ENCODE measurements around the gene SORCS1. TPM values are rescaled to one million over a fixed set of nuclear protein-coding genes. Genes with fewer than 3 reads are reported as not detected.

The SORCS1 gene
- total and polyA plus RNA-seq, 2 donors (not counting 1 experiment from before 2014, with no cell fraction given): not detected

GRCh38 chr10:106996510-106996909 lies 168.0 kb downstream of the SORCS1 start:
- CTCF ChIA-PET: interaction anchor here (0.6 kb wide), 1 partner anchor 743 kb away, joined by 3 read pairs; no protein-coding TSS in a partner anchor
- intact Hi-C loops (cut with micrococcal nuclease): no loop called here
- Mint-ChIP-seq H3K9me3 (ENCODE audit: insufficient read depth) (no peaks in the 10 kb centered on the region), H3K4me1 (no peaks in the 10 kb centered on the region), H3K27me3 (no peaks in the 10 kb centered on the region), H3K27ac (no peak overlapping the region), H3K4me3 (no peak overlapping the region)
- Histone ChIP-seq H3K27me3 (replicated peaks in 1 of 4; ENCODE audit: control extremely low read depth in 1 of 4, control insufficient read depth in 3 of 4, insufficient read depth in 4 of 4, low read length in 3 of 4) (no peaks in the 10 kb centered on the region), H3K9ac (ENCODE audit: low read length) (no peak overlapping the region), H3K27ac (ENCODE audit: low read length in 2 of 2) (no peak overlapping the region), H3K9me3 (ENCODE audit: control extremely low read depth in 1 of 3, control insufficient read depth in 2 of 3, insufficient read depth in 1 of 3, low read length in 2 of 3) (no peaks in the 10 kb centered on the region), H3K36me3 (replicated peaks in 1 of 2; ENCODE audit: control extremely low read depth in 1 of 2, control insufficient read depth in 1 of 2, extremely low read depth in 1 of 2, insufficient read depth in 2 of 2, low read length in 1 of 2) (no peaks in the 10 kb centered on the region), H4K20me1 (ENCODE audit: control insufficient read depth, insufficient read depth, low read length, poor library complexity, severe bottlenecking) (no peaks in the 10 kb centered on the region), H3K4me3 (ENCODE audit: control extremely low read depth in 1 of 5, extremely low read depth in 1 of 5, insufficient read depth in 1 of 5, low read depth in 2 of 5, low read length in 4 of 5) (no peak overlapping the region), H3K79me2 (ENCODE audit: control insufficient read depth, insufficient read depth, low read length) (no peaks in the 10 kb centered on the region), H2AFZ (ENCODE audit: insufficient read depth, low read depth, low read length, poor library complexity, severe bottlenecking) (no peak overlapping the region), H3K4me2 (replicated peaks; ENCODE audit: low read depth, low read length, poor library complexity, severe bottlenecking) (no peak overlapping the region), H3K4me1 (ENCODE audit: control insufficient read depth in 2 of 2, insufficient read depth in 2 of 2, low read length in 2 of 2) (no peaks in the 10 kb centered on the region)
- POLR2A ChIA-PET: no interaction called here
- WGBS (ENCODE audit: insufficient coverage): 100% methylated on average over 3 of the region's 3 CpGs
- TF ChIP-seq CTCF (IDR thresholded peaks at IDR 0.05) (no peak), EZH2 (IDR thresholded peaks at IDR 0.05; ENCODE audit: borderline replicate concordance, insufficient read depth, low read depth, low read length, poor library complexity, severe bottlenecking) (no peak)
- DNase-seq: no peak
- no peak for ATAC-seq (ENCODE audit: low read depth)

DNA sequence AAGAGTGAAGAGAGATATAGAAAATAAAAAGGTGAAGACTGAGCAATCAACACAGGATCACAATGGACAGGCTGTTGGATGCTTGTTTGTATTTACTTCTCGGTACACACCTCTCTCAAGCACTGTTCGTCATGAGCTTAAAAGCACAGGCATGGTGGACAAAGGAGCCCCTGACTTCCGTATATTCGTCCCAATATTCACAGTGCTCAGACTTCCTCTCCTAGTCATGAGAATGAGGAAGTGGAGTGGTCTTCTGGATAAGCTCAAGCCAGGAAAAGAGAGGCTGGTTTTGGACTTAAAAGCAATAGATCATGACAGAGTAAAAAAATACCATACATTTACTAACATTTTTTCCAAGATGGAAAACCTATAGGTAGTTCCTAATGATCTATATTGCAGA lies 172.5 kb downstream of the SORCS1 start:
- H3K27ac ChIP-seq (ENCODE audit: low read length in 2 of 2): no peak overlapping the region
- no peaks in the 10 kb centered on the region for H4K20me1 ChIP-seq (ENCODE audit: control insufficient read depth, insufficient read depth, low read length, poor library complexity, severe bottlenecking)
- ChIA-PET POLR2A (no interaction called here), CTCF (no interaction called here)
- H3K9ac ChIP-seq (ENCODE audit: low read length): no peak overlapping the region
- DNase-seq (no peak), ATAC-seq (ENCODE audit: low read depth) (no peak)
- H2AFZ ChIP-seq (ENCODE audit: insufficient read depth, low read depth, low read length, poor library complexity, severe bottlenecking): no peak overlapping the region
- no peaks in the 10 kb centered on the region for H3K4me1 ChIP-seq (ENCODE audit: control insufficient read depth in 2 of 2, insufficient read depth in 2 of 2, low read length in 2 of 2)
- no peaks in the 10 kb centered on the region for H3K27me3 ChIP-seq (replicated peaks in 1 of 4; ENCODE audit: control extremely low read depth in 1 of 4, control insufficient read depth in 3 of 4, insufficient read depth in 4 of 4, low read length in 3 of 4)
- Mint-ChIP-seq H3K27ac (no peak overlapping the region), H3K4me3 (no peak overlapping the region), H3K27me3 (peaks cover 3% of the 10 kb centered on the region), H3K4me1 (no peaks in the 10 kb centered on the region), H3K9me3 (ENCODE audit: insufficient read depth) (no peaks in the 10 kb centered on the region)
- no CpG with 5 or more reads among the region's 4 CpGs for WGBS (ENCODE audit: insufficient coverage)
- TF ChIP-seq CTCF (IDR thresholded peaks at IDR 0.05): no peak
- TF ChIP-seq EZH2 (IDR thresholded peaks at IDR 0.05; ENCODE audit: borderline replicate concordance, insufficient read depth, low read depth, low read length, poor library complexity, severe bottlenecking): no peak
- H3K36me3 ChIP-seq (replicated peaks in 1 of 2; ENCODE audit: control extremely low read depth in 1 of 2, control insufficient read depth in 1 of 2, extremely low read depth in 1 of 2, insufficient read depth in 2 of 2, low read length in 1 of 2): no peaks in the 10 kb centered on the region
- no peak overlapping the region for H3K4me3 ChIP-seq (ENCODE audit: control extremely low read depth in 1 of 5, extremely low read depth in 1 of 5, insufficient read depth in 1 of 5, low read depth in 2 of 5, low read length in 4 of 5)
- no peak overlapping the region for H3K4me2 ChIP-seq (replicated peaks; ENCODE audit: low read depth, low read length, poor library complexity, severe bottlenecking)
- H3K9me3 ChIP-seq (ENCODE audit: control extremely low read depth in 1 of 3, control insufficient read depth in 2 of 3, insufficient read depth in 1 of 3, low read length in 2 of 3): no peaks in the 10 kb centered on the region
- intact Hi-C loops (cut with micrococcal nuclease): no loop called here
- no peaks in the 10 kb centered on the region for H3K79me2 ChIP-seq (ENCODE audit: control insufficient read depth, insufficient read depth, low read length)
